ENCODE data around the gene XPNPEP2.

DNA sequence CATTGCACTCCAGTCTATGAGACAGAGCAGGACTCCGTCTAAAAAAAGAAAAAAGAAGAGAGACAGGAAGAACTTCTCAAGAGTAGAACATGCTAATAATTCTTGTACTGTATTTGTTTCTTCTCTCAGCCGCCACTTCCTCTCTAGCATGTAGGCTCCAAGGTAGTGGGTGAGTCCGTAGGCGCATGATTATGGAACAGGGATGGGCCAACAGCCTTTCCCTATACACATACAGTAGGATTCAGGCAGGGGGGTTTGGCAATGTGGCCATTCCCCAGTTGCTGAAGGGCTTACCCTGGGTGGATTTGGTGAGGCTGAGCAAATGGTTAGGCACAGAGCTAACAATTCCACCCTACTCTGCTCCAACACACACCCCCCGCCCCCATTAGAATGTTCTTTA, 49.0 kb upstream of the XPNPEP2 start:
- no peak for TF ChIP-seq POLR2A (IDR thresholded peaks at IDR 0.05)
- TF ChIP-seq, protein P1, sequence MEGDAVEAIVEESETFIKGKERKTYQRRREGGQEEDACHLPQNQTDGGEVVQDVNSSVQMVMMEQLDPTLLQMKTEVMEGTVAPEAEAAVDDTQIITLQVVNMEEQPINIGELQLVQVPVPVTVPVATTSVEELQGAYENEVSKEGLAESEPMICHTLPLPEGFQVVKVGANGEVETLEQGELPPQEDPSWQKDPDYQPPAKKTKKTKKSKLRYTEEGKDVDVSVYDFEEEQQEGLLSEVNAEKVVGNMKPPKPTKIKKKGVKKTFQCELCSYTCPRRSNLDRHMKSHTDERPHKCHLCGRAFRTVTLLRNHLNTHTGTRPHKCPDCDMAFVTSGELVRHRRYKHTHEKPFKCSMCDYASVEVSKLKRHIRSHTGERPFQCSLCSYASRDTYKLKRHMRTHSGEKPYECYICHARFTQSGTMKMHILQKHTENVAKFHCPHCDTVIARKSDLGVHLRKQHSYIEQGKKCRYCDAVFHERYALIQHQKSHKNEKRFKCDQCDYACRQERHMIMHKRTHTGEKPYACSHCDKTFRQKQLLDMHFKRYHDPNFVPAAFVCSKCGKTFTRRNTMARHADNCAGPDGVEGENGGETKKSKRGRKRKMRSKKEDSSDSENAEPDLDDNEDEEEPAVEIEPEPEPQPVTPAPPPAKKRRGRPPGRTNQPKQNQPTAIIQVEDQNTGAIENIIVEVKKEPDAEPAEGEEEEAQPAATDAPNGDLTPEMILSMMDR (IDR thresholded peaks at IDR 0.05): no peak
